ENCODE measurements around the gene TENT5D.
"Not testable (repeated sequence)": the region's sequence is repeated elsewhere in the genome, so short reads cannot be mapped to it uniquely, and the experiment has no call there.

TENT5D gene

DNA sequence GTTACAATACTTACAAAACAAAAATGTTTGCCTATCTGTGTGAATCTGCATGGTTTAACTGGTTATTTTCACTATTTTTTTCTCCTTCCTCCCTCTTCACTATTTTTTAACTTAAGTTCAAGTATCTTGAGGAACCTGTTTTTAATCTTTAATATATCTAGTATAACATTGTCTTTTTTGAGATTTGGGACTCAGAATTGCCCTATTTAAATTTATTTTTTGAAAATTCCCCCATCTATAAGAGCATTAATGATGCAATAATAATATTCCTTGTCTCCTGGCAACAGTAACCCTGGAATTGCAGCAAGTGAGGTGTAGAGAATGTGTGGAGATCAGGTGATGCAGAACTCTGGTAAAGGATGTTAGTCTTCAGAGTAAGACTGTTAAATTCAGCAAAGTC, at the start of gene TENT5D:
TENT5D (plus strand) TSS at position 301 of the 400 bp plus-strand sequence. CDS start 22,093 bp downstream, outside the sequence.
- DNase-seq (ENCODE audit: low read depth, low spot score), result no peak

DNA sequence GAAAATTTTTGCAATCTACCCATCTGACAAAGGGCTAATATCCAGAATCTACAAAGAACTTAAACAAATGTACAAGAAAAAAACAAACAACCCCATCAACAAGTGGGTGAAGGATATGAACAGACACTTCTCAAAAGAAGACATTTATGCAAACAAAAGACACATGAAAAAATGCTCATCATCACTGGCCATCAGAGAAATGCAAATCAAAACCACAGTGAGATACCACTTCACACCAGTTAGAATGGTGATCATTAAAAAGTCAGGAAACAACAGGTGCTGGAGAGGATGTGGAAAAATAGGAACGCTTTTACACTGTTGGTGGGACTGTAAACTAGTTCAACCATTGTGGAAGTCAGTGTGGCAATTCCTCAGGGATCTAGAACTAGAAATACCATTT, 34.6 kb upstream of the TENT5D start:
- DNase-seq (ENCODE audit: low read depth, low spot score), result not testable (repeated sequence)

GRCh38 chrX:80388206-80388605, 32.0 kb upstream of the TENT5D start:
- no peak for DNase-seq (ENCODE audit: low read depth, low spot score)

GRCh38 chrX:80412042-80412441, 8.2 kb upstream of the TENT5D start:
- DNase-seq (ENCODE audit: low read depth, low spot score), result no peak

DNA sequence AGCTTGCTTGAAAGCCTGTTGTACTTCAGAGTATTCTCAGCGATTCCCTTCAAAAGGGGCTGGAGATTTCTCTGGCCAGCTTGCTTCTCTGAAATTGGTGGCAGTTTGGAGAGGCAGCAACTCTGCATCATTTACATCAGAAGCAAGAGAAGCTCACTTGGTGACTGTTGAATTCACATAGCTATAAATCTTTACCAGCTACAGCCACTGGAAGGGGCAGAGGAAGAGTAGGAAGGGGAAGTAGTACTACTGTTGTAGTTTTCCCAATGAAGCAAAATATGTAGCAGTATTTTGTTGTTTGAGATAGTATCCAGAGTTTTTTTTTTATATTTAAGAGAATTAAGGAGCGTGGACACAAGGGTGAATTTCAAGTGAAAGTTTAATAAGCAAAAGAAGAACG, 2.8 kb downstream of the TENT5D start:
- no peak for DNase-seq (ENCODE audit: low read depth, low spot score)

DNA sequence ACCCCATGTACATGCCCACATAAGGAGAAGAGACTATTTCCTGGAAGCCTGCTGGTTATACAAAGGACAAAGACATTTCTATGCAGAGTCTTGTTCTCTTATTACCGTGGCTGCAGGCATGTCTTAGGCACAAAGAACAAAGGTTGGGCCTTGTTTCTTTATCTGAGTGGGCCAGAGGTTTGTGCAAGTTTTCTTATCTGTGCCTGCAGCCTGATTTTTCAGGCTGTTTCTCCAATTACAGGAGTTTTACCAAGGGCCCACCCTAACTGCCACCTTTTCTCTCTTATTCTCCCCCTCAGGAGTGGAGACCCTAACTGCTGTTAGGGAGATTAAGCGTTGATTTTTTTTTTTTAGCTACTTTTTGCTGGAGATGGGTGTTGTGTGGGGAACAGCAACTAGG, 3.5 kb downstream of the TENT5D start:
- DNase-seq (ENCODE audit: low read depth, low spot score), result no peak

GRCh38 chrX:80430826-80431504, 10.7 kb downstream of the TENT5D start:
- no peak for DNase-seq (ENCODE audit: low read depth, low spot score)

GRCh38 chrX:80431505-80431832, 11.2 kb downstream of the TENT5D start:
- DNase-seq (ENCODE audit: low read depth, low spot score), result no peak

DNA sequence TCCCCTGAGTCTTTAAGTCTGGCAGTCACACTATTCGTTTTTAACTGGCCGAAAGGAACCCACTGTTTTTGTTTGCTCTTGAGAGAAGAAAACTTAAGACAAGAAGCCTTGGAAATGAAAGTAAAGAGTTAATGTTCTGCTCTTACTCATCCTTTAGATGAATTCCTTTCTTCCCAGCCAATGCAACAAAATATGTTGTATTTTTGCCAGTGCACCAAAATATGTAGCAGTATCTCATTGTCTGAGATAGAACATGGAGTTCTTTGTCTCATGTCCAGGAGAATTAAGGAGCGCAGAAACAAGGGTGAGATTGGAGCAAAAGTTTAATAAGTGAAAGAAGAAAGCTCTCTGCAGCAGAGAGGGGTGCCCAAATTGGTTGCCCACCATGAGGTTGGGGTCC, 12.2 kb downstream of the TENT5D start:
- no peak for DNase-seq (ENCODE audit: low read depth, low spot score)

DNA sequence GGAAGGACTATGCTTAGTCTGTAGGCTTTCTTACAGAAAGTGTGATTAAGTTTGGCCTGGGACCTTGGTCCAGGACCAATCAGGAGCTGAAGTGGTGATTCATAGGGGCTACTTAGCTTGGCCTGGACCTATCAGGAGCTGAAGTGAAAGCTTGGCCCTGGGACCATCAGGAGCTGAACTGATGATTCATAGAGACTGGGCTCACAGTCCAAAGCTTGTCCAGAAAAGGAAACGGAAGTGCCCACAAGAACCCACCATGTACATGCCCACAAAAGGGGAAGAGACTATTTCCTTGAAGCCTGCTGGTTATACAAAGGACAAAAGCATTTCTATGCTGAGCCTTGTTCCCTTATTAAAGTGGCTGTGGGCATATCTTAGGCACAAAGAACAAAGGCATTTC, 12.6 kb downstream of the TENT5D start:
- no peak for DNase-seq (ENCODE audit: low read depth, low spot score)

DNA sequence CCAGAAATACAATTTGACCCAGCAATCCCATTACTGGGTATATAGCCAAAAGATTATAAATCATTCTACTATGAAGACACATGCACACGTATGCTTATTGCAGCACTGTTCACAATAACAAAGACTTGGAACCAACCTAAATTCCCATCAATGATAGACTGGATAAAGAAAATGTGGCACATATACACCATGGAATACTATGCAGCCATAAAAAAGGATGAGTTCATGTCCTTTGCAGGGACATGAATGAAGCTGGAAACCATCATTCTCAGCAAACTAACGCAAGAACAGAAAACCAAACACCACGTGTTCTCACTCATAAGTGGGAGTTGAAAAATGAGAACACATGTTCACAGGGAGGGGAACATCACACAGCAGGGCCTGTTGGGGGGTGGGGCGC, 47.9 kb downstream of the TENT5D start:
- DNase-seq (ENCODE audit: low read depth, low spot score), result not testable (repeated sequence)

DNA sequence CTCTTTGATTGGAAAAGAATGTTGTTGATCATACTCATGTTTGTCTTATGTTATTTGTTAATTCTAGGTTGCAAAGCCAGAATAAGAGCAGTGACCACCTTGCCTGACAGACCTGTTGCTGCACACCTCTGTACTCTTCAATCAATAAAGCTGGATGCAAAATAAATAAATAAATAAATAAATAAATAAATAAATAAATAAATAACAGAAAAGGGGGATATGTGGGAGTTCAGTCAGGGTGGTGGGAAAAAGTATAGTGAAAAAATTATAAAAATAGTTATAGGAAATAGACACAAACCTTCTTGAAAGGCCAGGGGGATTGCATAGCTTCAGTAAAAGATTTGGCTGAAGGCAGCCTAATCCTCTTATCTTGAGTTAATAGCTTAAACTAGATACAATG, 51.3 kb downstream of the TENT5D start:
- no peak for DNase-seq (ENCODE audit: low read depth, low spot score)

GRCh38 chrX:80485543-80485942, 65.3 kb downstream of the TENT5D start:
- no peak for DNase-seq (ENCODE audit: low read depth, low spot score)

DNA sequence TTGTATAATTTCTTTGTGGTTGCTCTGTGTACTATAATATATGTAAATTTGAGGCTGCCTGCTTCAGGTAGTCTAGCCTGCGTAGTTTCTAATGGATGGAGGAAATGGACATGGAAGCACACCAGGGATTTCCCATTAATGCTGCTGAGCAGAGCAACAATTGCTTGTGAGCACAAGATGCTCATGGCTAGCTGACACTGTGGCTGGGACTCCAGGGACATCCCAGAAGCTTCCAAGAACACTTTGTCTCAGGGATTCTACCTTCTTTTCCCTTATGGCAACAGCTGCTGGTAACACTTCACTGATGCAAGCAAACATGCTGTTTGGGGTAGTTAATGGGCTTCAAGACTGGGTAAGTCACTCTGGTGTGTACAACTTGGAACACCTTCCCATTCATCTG, 66.1 kb downstream of the TENT5D start:
- no peak for DNase-seq (ENCODE audit: low read depth, low spot score)

GRCh38 chrX:80489166-80489565, 68.9 kb downstream of the TENT5D start:
- DNase-seq (ENCODE audit: low read depth, low spot score), result no peak
